K562 (cell line): ENCODE measurements around the gene CHRNB4. TPM values are rescaled to one million over a fixed set of nuclear protein-coding genes. Genes with fewer than 3 reads are reported as not detected.
A peak's percentile ranks its signal among the peaks of the same experiment; 100 is the strongest.

Experiments used
- ATAC-seq: fragments of 200-7000 bp; cut with Tn5 transposase; 3 replicates; pipeline ENCODE4 v1.9.1; 2020; ENCODE audit warnings: moderate library complexity
- BruUV-seq: library from RNA; stranded (reverse); fragments of 400-500 nt; replicated peaks from 2 replicates; lab custom pipeline; 2021; lab: Mats Ljungman, UMichigan
- CTCF ChIA-PET: fragments of 300-600 bp; formaldehyde crosslinking; extraction: SDS; loops from one replicate; lab custom pipeline; 2021; ENCODE audit warnings: low intra/inter-chr PET ratio; lab: Yijun Ruan, JAX
- POLR2A ChIA-PET: fragments of 300-600, 350-650 bp; sonication (Branson Sonifier 250); formaldehyde crosslinking; extraction: SDS; loops from one replicate; lab custom pipeline; 2021; ENCODE audit warnings: antibody characterized with exemption, inconsistent platforms; lab: Yijun Ruan, JAX
- DNase-seq, 4 experiments: peaks; one replicate each; pipeline versions ENCODE4 v3.0.0 to v3.0.0-alpha.2; 2011 to 2018; ENCODE audit warnings: low spot score in 3 of 4, mixed read lengths in 3 of 4; ENCODE audit errors: extremely low read depth in 1 of 4
- FAIRE-seq: peaks from 2 replicates; lab custom pipeline; 2011; peaks lifted over from hg19 to GRCh38; lab: Jason Lieb, UNC
- H2AFZ ChIP-seq: 2 replicates; pipeline ENCODE4 v1.6.0; 2011; ENCODE audit warnings: low read depth, low read length, control low read depth, inconsistent platforms
- H3K27ac ChIP-seq: fragments of 200-600 bp; 3 replicates; pipeline ENCODE4 v1.8.0; 2011; ENCODE audit warnings: low read depth, mild to moderate bottlenecking, control low read depth, inconsistent platforms, low read length, moderate library complexity, mixed read lengths; ENCODE audit errors: extremely low read depth
- H3K27me3 ChIP-seq, 2 experiments: fragments of 300-600 bp in 1 of 2; 2 replicates in 1 of 2; 3 replicates in 1 of 2; pipeline versions ENCODE4 v1.6.0 to v1.8.0; 2011; ENCODE audit warnings: inconsistent platforms in 2 of 2, low read length in 2 of 2, mild to moderate bottlenecking in 1 of 2, mixed read lengths in 1 of 2, moderate library complexity in 1 of 2; ENCODE audit not compliant: control insufficient read depth in 2 of 2, insufficient read depth in 2 of 2
- H3K36me3 ChIP-seq: fragments of 300-600 bp; 3 replicates; pipeline ENCODE4 v1.8.0; 2011; ENCODE audit warnings: mild to moderate bottlenecking, low read length, inconsistent platforms; ENCODE audit not compliant: control insufficient read depth, insufficient read depth
- H3K4me1 ChIP-seq, 2 experiments: fragments of 200-600 bp in 1 of 2; replicated peaks in 1 of 2; 2 replicates in 1 of 2; 3 replicates in 1 of 2; pipeline versions ENCODE4 v1.5.1 to v1.8.0; 2011; ENCODE audit warnings: inconsistent platforms in 2 of 2, low read length in 2 of 2, mild to moderate bottlenecking in 1 of 2, mixed read lengths in 1 of 2, moderate library complexity in 1 of 2; ENCODE audit not compliant: control insufficient read depth in 2 of 2, insufficient read depth in 2 of 2
- H3K4me2 ChIP-seq: 2 replicates; pipeline ENCODE4 v1.6.1; 2011; ENCODE audit warnings: low read length, control low read depth, inconsistent platforms, mixed read lengths; ENCODE audit not compliant: insufficient read depth
- H3K4me3 ChIP-seq: fragments of 200-600 bp; sonication (generic), shearing (Covaris generic); 2 replicates; pipeline ENCODE4 v1.5.1; 2016; ENCODE audit warnings: control low read depth, inconsistent platforms
- H3K79me2 ChIP-seq: fragments of 200-600 bp; 3 replicates; pipeline ENCODE4 v1.8.0; 2011; ENCODE audit warnings: low read length, inconsistent platforms; ENCODE audit not compliant: control insufficient read depth, insufficient read depth
- H3K9ac ChIP-seq, 2 experiments: 2 replicates each; pipeline versions ENCODE4 v1.6.0 to v1.6.1; 2011; ENCODE audit warnings: low read depth in 2 of 2, low read length in 2 of 2, control low read depth in 1 of 2, inconsistent platforms in 1 of 2, mild to moderate bottlenecking in 1 of 2, mixed read lengths in 1 of 2; ENCODE audit not compliant: insufficient read depth in 1 of 2
- H3K9me1 ChIP-seq: one replicate; pipeline ENCODE4 v1.6.0; 2011; ENCODE audit warnings: inconsistent platforms, mild to moderate bottlenecking, low read length, moderate library complexity; ENCODE audit not compliant: control insufficient read depth, insufficient read depth
- H3K9me3 ChIP-seq: replicated peaks from 2 replicates; pipeline ENCODE4 v1.5.1; 2011; ENCODE audit warnings: low read depth, low read length, inconsistent platforms; ENCODE audit not compliant: control insufficient read depth, insufficient read depth
- H4K20me1 ChIP-seq: replicated peaks from 2 replicates; pipeline ENCODE4 v1.6.1; 2011; ENCODE audit warnings: low read length, inconsistent platforms, mixed read lengths; ENCODE audit not compliant: control insufficient read depth, insufficient read depth
- BCOR ChIP-seq: fragments of 450-650 bp; IDR thresholded peaks from 2 replicates; pipeline ENCODE4 v1.6.1; 2016
- E2F3 ChIP-seq: fragments of 250-450 bp; sonication (Bioruptor Pico); IDR thresholded peaks from 2 replicates; pipeline ENCODE4 v1.4.0; 2020; ENCODE audit warnings: mild to moderate bottlenecking
- ESRRB ChIP-seq: fragments of 250-450 bp; sonication (Bioruptor Pico); IDR thresholded peaks from 2 replicates; pipeline ENCODE4 v1.5.0; 2020; ENCODE audit warnings: mild to moderate bottlenecking, moderate library complexity, borderline replicate concordance
- HSF4 ChIP-seq: fragments of 250-450 bp; sonication (Bioruptor Pico); IDR thresholded peaks from 2 replicates; pipeline ENCODE4 v2.1.2; 2022; ENCODE audit warnings: mild to moderate bottlenecking, moderate library complexity, borderline replicate concordance
- MEIS2 ChIP-seq: fragments of 450-650 bp; IDR thresholded peaks from 2 replicates; pipeline ENCODE4 v1.6.1; 2014; ENCODE audit warnings: mild to moderate bottlenecking; ENCODE audit not compliant: partially characterized antibody
- POLR3A ChIP-seq: IDR thresholded peaks from 2 replicates; pipeline ENCODE4 v1.6.1; 2011; ENCODE audit warnings: borderline replicate concordance, mild to moderate bottlenecking, moderate library complexity; ENCODE audit not compliant: insufficient read length, insufficient read depth; ENCODE audit errors: extremely low read depth
- RAD51 ChIP-seq: fragments of 450-650 bp; IDR thresholded peaks from 2 replicates; pipeline ENCODE4 v1.7.1; 2016; ENCODE audit warnings: low read depth, mild to moderate bottlenecking, borderline replicate concordance
- SPI1 ChIP-seq: IDR thresholded peaks from 2 replicates; pipeline ENCODE4 v1.6.1; 2011; ENCODE audit warnings: low read depth, low read length, control low read depth, borderline replicate concordance
- TRIM24 ChIP-seq, 2 experiments: fragments of 450-650 bp; IDR thresholded peaks; 2 replicates each; pipeline ENCODE4 v1.6.1; 2016
- ZNF217 ChIP-seq: sonication (generic); formaldehyde crosslinking; IDR thresholded peaks from 2 replicates; pipeline ENCODE4 v1.8.0; 2022; ENCODE audit warnings: mild to moderate bottlenecking, missing genetic modification reagents
- ZNF239 ChIP-seq: fragments of 250-450 bp; sonication (Bioruptor Pico); IDR thresholded peaks from 2 replicates; pipeline ENCODE4 v1.4.0; 2020; ENCODE audit warnings: mild to moderate bottlenecking
- whole genome bisulfite sequencing: fragments of 100-300 bp; shearing (Covaris generic); methylation state at CpG from one replicate; pipeline ENCODE4 v1.1.6; 2016; ENCODE audit warnings: low coverage, mixed read lengths; ENCODE audit not compliant: insufficient coverage; ENCODE audit errors: missing lambda C conversion rate; 5-methylcytosine and 5-hydroxymethylcytosine counted together
- in situ Hi-C: fragments of 300-500 bp; cut with MboI; formaldehyde crosslinking; loops from 4 replicates; pipeline ENCODE4 v1.15.0; 2018; ENCODE audit warnings: inconsistent platforms, mixed read lengths
- intact Hi-C: fragments of 100-400 bp; cut with micrococcal nuclease; formaldehyde crosslinking; loops from 2 replicates; pipeline ENCODE4 v1.14.2; 2022
- polyA plus RNA-seq, 8 experiments: library from polyadenylated mRNA; depleted of rRNA in 4 of 8; stranded (reverse) in 5 of 8; unstranded in 3 of 8; fragments of >200 nt; fragmentation: Nextera tagmentation in 2 of 8; fragmentation: Illumina TruSeq in 1 of 8; extraction: Ambion mirVana in 2 of 8; extraction: Trizol in 1 of 8; gene quantifications; 2 replicates each; pipeline versions ENCODE4 v1.2.1 to v1.2.3, GENCODE V29; 2011 to 2014; ENCODE audit warnings: inconsistent platforms in 1 of 8, missing spikeins in 1 of 8
- total RNA-seq, 7 experiments: library from RNA; depleted of rRNA in 6 of 7; stranded (reverse); fragments of >200 nt in 6 of 7; fragmentation: Illumina TruSeq in 2 of 7; extraction: Trizol in 2 of 7; gene quantifications; 2 replicates each; pipeline versions ENCODE4 v1.2.1 to v1.2.3, GENCODE V29; 2011 to 2021; ENCODE audit warnings: low replicate concordance in 1 of 7

The CHRNB4 gene
- total and polyA plus RNA-seq, 9 of the 15 experiments (the other 6 are each of a cell fraction or from before 2014, with no cell fraction given) = 0.08 to 0.18 TPM; not detected in 7

- intact Hi-C loops = loop anchor here (1.0 to 5.0 kb wide), 2 partner anchors 71 to 114 kb away; no protein-coding TSS in a partner anchor
These were observed 3.1 kb downstream of the CHRNB4 start for GRCh38 chr15:78637776-78638435.

GRCh38 chr15:78636378-78636859, 4.6 kb downstream of the CHRNB4 start:
- Histone ChIP-seq H2AFZ (no peak overlapping the region), H3K4me2 (no peak overlapping the region), H3K9me3 (no peaks in the 10 kb centered on the region), H3K36me3 (no peaks in the 10 kb centered on the region), H3K4me3 (no peak overlapping the region), H3K4me1 (peaks cover 0 to 12% of the 10 kb centered on the region in 2 experiments; a peak in 3 of 5 replicates), H3K27me3 (peaks cover 12 to 30% of the 10 kb centered on the region in 2 experiments; a peak in 4 of 5 replicates), H3K79me2 (no peaks in the 10 kb centered on the region), H3K27ac (no peak overlapping the region), H3K9ac (no peak overlapping the region), H3K9me1 (no peaks in the 10 kb centered on the region), H4K20me1 (0 out of 2 replicates have a peak, but pooled peaks cover 3% of the 10 kb centered on the region)
- POLR2A ChIA-PET = no interaction called here
- intact Hi-C loops = loop anchor here (5.0 kb wide), 1 partner anchor 116 kb away; no protein-coding TSS in a partner anchor
- ATAC-seq (no peak), FAIRE-seq (no peak), DNase-seq (no peak)
- no TSS peak for BruUV-seq
- CTCF ChIA-PET = no interaction called here
- WGBS = 0% methylated on average over 2 of the region's 2 CpGs
- in situ Hi-C loops = no loop called here
- no peak for TF ChIP-seq MEIS2
- TF ChIP-seq HSF4 (CRISPR knock-in tag) = no peak
- no peak for TF ChIP-seq POLR3A
- peak; percentile 47; the same call in 1 of the 2 replicates for TF ChIP-seq BCOR
- peak; percentile 62; the same call in 1 of the 2 replicates for TF ChIP-seq SPI1

More at GRCh38 chr15:78637776-78638435, 3.1 kb downstream of the CHRNB4 start:
- in situ Hi-C loops = no loop called here
- no peak overlapping the region for H3K4me2 ChIP-seq
- H3K4me1 ChIP-seq = peaks cover 3 to 12% of the 10 kb centered on the region in 2 experiments; a peak in 3 of 5 replicates
- FAIRE-seq (no peak), DNase-seq (no peak), ATAC-seq (no peak)
- POLR2A ChIA-PET = no interaction called here
- no peak overlapping the region for H3K27ac ChIP-seq
- H3K27me3 ChIP-seq = peaks cover 15 to 38% of the 10 kb centered on the region in 2 experiments; a peak in 4 of 5 replicates
- WGBS = 2% methylated on average over 4 of the region's 4 CpGs
- no peaks in the 10 kb centered on the region for H3K9me1 ChIP-seq
- 0 out of 2 replicates have a peak, but pooled peaks cover 3% of the 10 kb centered on the region for H4K20me1 ChIP-seq
- no peaks in the 10 kb centered on the region for H3K79me2 ChIP-seq
- no peaks in the 10 kb centered on the region for H3K36me3 ChIP-seq
- no peak for TF ChIP-seq RAD51
- no peak for TF ChIP-seq ESRRB
- no peak for TF ChIP-seq ZNF217 (CRISPR knock-in tag)
- no peak for TF ChIP-seq ZNF239 (CRISPR knock-in tag)
- no peak for TF ChIP-seq TRIM24 (IDR thresholded peaks at IDR 0.05)
- no peak for TF ChIP-seq E2F3 (CRISPR knock-in tag)
- no TSS peak for BruUV-seq
- no peaks in the 10 kb centered on the region for H3K9me3 ChIP-seq
- no peak overlapping the region for H3K9ac ChIP-seq
- no peak overlapping the region for H2AFZ ChIP-seq
- CTCF ChIA-PET = interaction anchor here (1.0 to 1.3 kb wide), 2 partner anchors 20 to 71 kb away, joined by 3 to 10 read pairs; no protein-coding TSS in a partner anchor
- no peak overlapping the region for H3K4me3 ChIP-seq
